H1 (cell line): ENCODE results near the gene DNM2. TPM values are rescaled to one million over a fixed set of nuclear protein-coding genes. Genes with fewer than 3 reads are reported as not detected.
A peak's percentile ranks its signal among the peaks of the same experiment; 100 is the strongest.

Experiments used
- CTCF ChIA-PET: fragments of 300-600 bp; sonication (Branson Sonifier 250); formaldehyde crosslinking; loops from one replicate; lab custom pipeline; 2021; ENCODE audit not compliant: partially characterized antibody; lab: Charles Lee
- POLR2A ChIA-PET: fragments of 300-600 bp; sonication (Branson Sonifier 250); formaldehyde crosslinking; loops from one replicate; lab custom pipeline; 2021; ENCODE audit warnings: inconsistent platforms; ENCODE audit not compliant: partially characterized antibody; lab: Charles Lee
- DNase-seq, 2 experiments: peaks; one replicate each; pipeline versions ENCODE4 v3.0.0 to v3.0.0-alpha.2; 2010 to 2022; ENCODE audit warnings: low spot score in 2 of 2, low read depth in 1 of 2, mixed read lengths in 1 of 2
- FAIRE-seq: peaks from 2 replicates; lab custom pipeline; 2011; peaks lifted over from hg19 to GRCh38; lab: Jason Lieb, UNC
- H2AFZ ChIP-seq: 2 replicates; pipeline ENCODE4 v1.8.1; 2012; ENCODE audit warnings: low read length, inconsistent platforms
- H2AK5ac ChIP-seq: 2 replicates; pipeline ENCODE4 v1.6.1; 2013; ENCODE audit warnings: low read depth, low read length
- H2BK120ac ChIP-seq: replicated peaks from 2 replicates; pipeline ENCODE3; 2013; ENCODE audit warnings: low read depth, low read length, inconsistent platforms
- H2BK12ac ChIP-seq: 2 replicates; pipeline ENCODE4 v1.6.1; 2013; ENCODE audit warnings: low read depth, low read length
- H2BK15ac ChIP-seq: 2 replicates; pipeline ENCODE4 v1.6.1; 2013; ENCODE audit warnings: low read length
- H2BK20ac ChIP-seq: 2 replicates; pipeline ENCODE4 v1.6.1; 2013; ENCODE audit warnings: low read length
- H2BK5ac ChIP-seq: 2 replicates; pipeline ENCODE4 v1.6.1; 2013; ENCODE audit warnings: low read depth, low read length
- H3K14ac ChIP-seq: 2 replicates; pipeline ENCODE4 v1.6.1; 2013; ENCODE audit warnings: inconsistent platforms; ENCODE audit not compliant: insufficient read length
- H3K18ac ChIP-seq: 2 replicates; pipeline ENCODE4 v1.6.1; 2013; ENCODE audit warnings: low read length; ENCODE audit errors: extremely low read depth
- H3K23ac ChIP-seq: 2 replicates; pipeline ENCODE4 v1.6.1; 2013; ENCODE audit warnings: inconsistent platforms; ENCODE audit not compliant: insufficient read length
- H3K23me2 ChIP-seq: 2 replicates; pipeline ENCODE4 v1.6.1; 2013; ENCODE audit warnings: low read depth, low read length
- H3K27ac ChIP-seq: 2 replicates; pipeline ENCODE4 v1.6.1; 2011; ENCODE audit warnings: low read depth, low read length, inconsistent platforms
- H3K27me3 ChIP-seq, 4 experiments: replicated peaks in 1 of 4; 1 replicate in 1 of 4; 2 replicates in 3 of 4; pipeline versions ENCODE4 v1.6.1 to v1.8.1; 2011 to 2013; ENCODE audit warnings: low read length in 3 of 4, mild to moderate bottlenecking in 3 of 4, inconsistent platforms in 2 of 4, mixed read lengths in 2 of 4, moderate library complexity in 1 of 4; ENCODE audit not compliant: control insufficient read depth in 3 of 4, insufficient read depth in 3 of 4; ENCODE audit errors: extremely low read depth in 1 of 4
- H3K36me3 ChIP-seq, 4 experiments: 2 replicates each; pipeline versions ENCODE4 v1.6.1 to v1.8.1; 2011 to 2013; ENCODE audit warnings: mild to moderate bottlenecking in 4 of 4, low read length in 3 of 4, moderate library complexity in 2 of 4, control low read depth in 1 of 4, inconsistent platforms in 1 of 4; ENCODE audit not compliant: insufficient read depth in 4 of 4, control insufficient read depth in 2 of 4
- H3K4ac ChIP-seq: replicated peaks from 2 replicates; pipeline ENCODE3; 2013; ENCODE audit warnings: low read length, low read depth, mixed read lengths, inconsistent platforms; ENCODE audit not compliant: insufficient read length
- H3K4me1 ChIP-seq, 4 experiments: replicated peaks in 1 of 4; 1 replicate in 1 of 4; 2 replicates in 3 of 4; pipeline versions ENCODE4 v1.6.1 to v1.8.1; 2011 to 2013; ENCODE audit warnings: low read length in 3 of 4, inconsistent platforms in 2 of 4, mixed read lengths in 1 of 4; ENCODE audit not compliant: insufficient read depth in 4 of 4, control insufficient read depth in 3 of 4
- H3K4me2 ChIP-seq, 2 experiments: 2 replicates each; pipeline versions ENCODE4 v1.6.1 to v1.8.1; 2011 to 2013; ENCODE audit warnings: low read depth in 2 of 2, low read length in 2 of 2, control low read depth in 1 of 2, inconsistent platforms in 1 of 2, mild to moderate bottlenecking in 1 of 2; ENCODE audit not compliant: insufficient read depth in 1 of 2
- H3K4me3 ChIP-seq, 4 experiments: fragments of 200-600, 300-600 bp in 1 of 4; sonication (generic), shearing (Covaris generic), sonication (Bioruptor Twin) in 1 of 4; 2 replicates each; pipeline versions ENCODE4 v1.5.1 to v1.8.1; 2011 to 2016; ENCODE audit warnings: low read length in 4 of 4, low read depth in 3 of 4, control low read depth in 2 of 4, inconsistent platforms in 2 of 4, mild to moderate bottlenecking in 2 of 4, mixed read lengths in 1 of 4, moderate library complexity in 1 of 4; ENCODE audit not compliant: insufficient read depth in 2 of 4; ENCODE audit errors: extremely low read depth in 1 of 4
- H3K56ac ChIP-seq: replicated peaks from 2 replicates; pipeline ENCODE3; 2013; ENCODE audit warnings: low read depth, mild to moderate bottlenecking, mixed read lengths, low read length, inconsistent platforms; ENCODE audit not compliant: insufficient read length
- H3K79me1 ChIP-seq: 2 replicates; pipeline ENCODE4 v1.6.1; 2013; ENCODE audit warnings: low read depth, low read length, control low read depth
- H3K79me2 ChIP-seq, 2 experiments: 2 replicates each; pipeline versions ENCODE4 v1.6.1 to v1.8.1; 2012 to 2013; ENCODE audit warnings: low read length in 2 of 2, mild to moderate bottlenecking in 2 of 2, inconsistent platforms in 1 of 2; ENCODE audit not compliant: insufficient read depth in 2 of 2, control insufficient read depth in 1 of 2
- H3K9ac ChIP-seq, 4 experiments: replicated peaks in 1 of 4; 1 replicate in 1 of 4; 2 replicates in 3 of 4; pipeline versions ENCODE4 v1.6.1 to v1.8.1; 2011 to 2013; ENCODE audit warnings: low read depth in 3 of 4, low read length in 3 of 4, control low read depth in 2 of 4, mild to moderate bottlenecking in 2 of 4, moderate library complexity in 2 of 4, inconsistent platforms in 1 of 4; ENCODE audit errors: extremely low read depth in 1 of 4
- H3K9me3 ChIP-seq, 2 experiments: 2 replicates each; pipeline versions ENCODE4 v1.6.1 to v1.8.1; 2012 to 2013; ENCODE audit warnings: mild to moderate bottlenecking in 2 of 2, moderate library complexity in 2 of 2, control low read depth in 1 of 2, inconsistent platforms in 1 of 2, low read depth in 1 of 2, low read length in 1 of 2, mixed read lengths in 1 of 2; ENCODE audit not compliant: insufficient read depth in 2 of 2
- H4K20me1 ChIP-seq, 2 experiments: replicated peaks in 1 of 2; 2 replicates each; pipeline versions ENCODE3 to v1.8.1; 2011 to 2013; ENCODE audit warnings: inconsistent platforms in 2 of 2, low read length in 2 of 2, mild to moderate bottlenecking in 1 of 2; ENCODE audit not compliant: insufficient read depth in 2 of 2, control insufficient read depth in 1 of 2
- H4K5ac ChIP-seq: 2 replicates; pipeline ENCODE4 v1.6.1; 2013; ENCODE audit warnings: low read length, low read depth, mixed read lengths, inconsistent platforms; ENCODE audit not compliant: insufficient read length
- H4K8ac ChIP-seq: 2 replicates; pipeline ENCODE4 v1.8.0; 2013; ENCODE audit warnings: mild to moderate bottlenecking, moderate library complexity, low read length, inconsistent platforms; ENCODE audit not compliant: insufficient read depth; ENCODE audit errors: extremely low read depth
- H4K91ac ChIP-seq: replicated peaks from 2 replicates; pipeline ENCODE3; 2013; ENCODE audit warnings: low read length, mixed read lengths, inconsistent platforms; ENCODE audit not compliant: insufficient read length
- CHD2 ChIP-seq: IDR thresholded peaks from 2 replicates; pipeline ENCODE4 v1.6.1; 2012; ENCODE audit warnings: low read length, improper control_type of control experiment
- NRF1 ChIP-seq: IDR thresholded peaks from 2 replicates; pipeline ENCODE4 v1.6.1; 2011; ENCODE audit warnings: mild to moderate bottlenecking, low read depth, low read length, improper control_type of control experiment
- ZNF274 ChIP-seq: IDR thresholded peaks from 2 replicates; pipeline ENCODE4 v1.7.0; 2012; ENCODE audit warnings: low read length, borderline replicate concordance; ENCODE audit errors: extremely low read depth
- WGBS, 2 experiments: shearing (Covaris generic) in 1 of 2; methylation state at CpG; one replicate each; pipeline versions ENCODE4 v1.1.6 to v1.1.7; 2013 to 2015; ENCODE audit warnings: low lambda C conversion rate in 2 of 2, mixed read lengths in 2 of 2, inconsistent platforms in 1 of 2, low coverage in 1 of 2, missing lambda C conversion rate in 1 of 2; ENCODE audit not compliant: insufficient replicate concordance in 2 of 2, insufficient coverage in 1 of 2, insufficient read length in 1 of 2; ENCODE audit errors: extremely low coverage in 1 of 2, missing lambda C conversion rate in 1 of 2; 5-methylcytosine and 5-hydroxymethylcytosine counted together
- polyA plus RNA-seq, 7 experiments: library from polyadenylated mRNA; depleted of rRNA in 3 of 7; stranded (reverse) in 5 of 7; unstranded in 2 of 7; fragments of >200 nt in 5 of 7; fragments of 200-250 nt in 2 of 7; gene quantifications; 1 replicate in 5 of 7; 2 replicates in 1 of 7; 4 replicates in 1 of 7; pipeline versions ENCODE4 v1.2.1 to v1.2.3, GENCODE V29; 2011 to 2013; ENCODE audit warnings: missing spikeins in 2 of 7, mixed read lengths in 2 of 7
- total RNA-seq: library from RNA; stranded (reverse); fragmentation: NEBNext Ultra II Directional; extraction: Animal tissue kit (Norgen Biotek cat#: 25700); gene quantifications from 2 replicates; pipeline ENCODE4 v1.2.1, GENCODE V29; 2021
- TF ChIP-seq, protein P1 (sequence below): IDR thresholded peaks from 2 replicates; pipeline ENCODE4 v1.6.1; 2012; ENCODE audit warnings: low read length, inconsistent platforms

DNM2 gene
- total and polyA plus RNA-seq, 2 of the 8 experiments (the other 6 are each of a cell fraction or from before 2014, with no cell fraction given): 61.9 to 120 TPM

DNA sequence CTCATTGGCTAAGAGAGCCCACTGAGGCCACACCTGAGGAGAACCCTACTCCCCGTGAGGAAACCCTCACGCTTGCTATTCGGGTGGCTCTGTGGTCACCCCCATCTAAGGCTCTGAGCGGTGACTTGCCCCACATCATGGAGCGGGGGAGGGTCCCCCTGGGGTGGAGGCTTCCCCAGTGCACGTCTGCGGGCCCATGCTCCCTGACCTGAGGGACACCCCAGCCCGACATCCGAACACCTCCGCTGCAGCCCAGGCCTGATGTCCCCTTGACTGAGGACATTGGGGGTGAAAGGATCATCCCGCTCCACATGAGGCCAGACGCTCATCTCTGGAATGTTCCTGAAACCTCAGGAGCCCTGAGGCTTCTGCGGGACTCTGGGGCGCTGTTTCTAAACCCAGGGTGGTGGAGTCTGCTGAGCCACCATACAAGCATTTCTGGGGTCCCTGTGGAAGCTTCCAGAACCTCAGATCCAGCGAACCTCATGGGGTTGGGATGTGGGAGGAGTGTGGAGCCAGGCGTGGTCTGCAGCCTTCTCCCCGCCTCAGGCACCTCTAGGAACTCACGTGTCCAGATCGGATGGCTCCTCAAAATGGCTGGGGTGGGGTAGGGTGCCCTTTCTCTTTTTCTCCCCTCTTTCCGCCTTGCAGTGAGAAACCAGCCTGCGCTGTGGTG, 98.2 kb downstream of the DNM2 start:
- Histone ChIP-seq H3K23ac (no peak overlapping the region), H3K9me3 (no peaks in the 10 kb centered on the region), H2BK20ac (no peak overlapping the region), H3K4ac (no peak overlapping the region), H2AK5ac (no peak overlapping the region), H3K4me3 (no peak overlapping the region), H3K23me2 (no peaks in the 10 kb centered on the region), H3K36me3 (peaks cover 3 to 8% (median 7%) of the 10 kb centered on the region in 4 experiments; a peak in 5 of 8 replicates), H4K91ac (no peak overlapping the region), H3K18ac (no peak overlapping the region), H3K14ac (no peak overlapping the region), H3K27ac (no peak overlapping the region; the same call in 1 of the 2 replicates), H3K79me2 (no peaks in the 10 kb centered on the region), H2BK5ac (no peak overlapping the region; the same call in 1 of the 2 replicates), H2BK15ac (no peak overlapping the region), H4K20me1 (peaks cover 1 to 8% of the 10 kb centered on the region in 2 experiments), H2BK120ac (no peak overlapping the region), H3K56ac (no peak overlapping the region), H2AFZ (no peak overlapping the region), H3K9ac (no peak overlapping the region), H3K4me2 (no peak overlapping the region), H3K4me1 (no peaks in the 10 kb centered on the region; a peak in 1 of 7 replicates), H3K27me3 (no peaks in the 10 kb centered on the region), H3K79me1 (no peaks in the 10 kb centered on the region), H2BK12ac (no peak overlapping the region), H4K8ac (peak overlapping the region; percentile 14; the same call in 1 of the 2 replicates), H4K5ac (no peak overlapping the region)
- no peak for DNase-seq
- ChIA-PET POLR2A (no interaction called here), CTCF (no interaction called here)
- no peak for FAIRE-seq
- TF ChIP-seq ZNF274 (no peak), CHD2 (no peak), NRF1 (no peak)
- TF ChIP-seq, protein P1, sequence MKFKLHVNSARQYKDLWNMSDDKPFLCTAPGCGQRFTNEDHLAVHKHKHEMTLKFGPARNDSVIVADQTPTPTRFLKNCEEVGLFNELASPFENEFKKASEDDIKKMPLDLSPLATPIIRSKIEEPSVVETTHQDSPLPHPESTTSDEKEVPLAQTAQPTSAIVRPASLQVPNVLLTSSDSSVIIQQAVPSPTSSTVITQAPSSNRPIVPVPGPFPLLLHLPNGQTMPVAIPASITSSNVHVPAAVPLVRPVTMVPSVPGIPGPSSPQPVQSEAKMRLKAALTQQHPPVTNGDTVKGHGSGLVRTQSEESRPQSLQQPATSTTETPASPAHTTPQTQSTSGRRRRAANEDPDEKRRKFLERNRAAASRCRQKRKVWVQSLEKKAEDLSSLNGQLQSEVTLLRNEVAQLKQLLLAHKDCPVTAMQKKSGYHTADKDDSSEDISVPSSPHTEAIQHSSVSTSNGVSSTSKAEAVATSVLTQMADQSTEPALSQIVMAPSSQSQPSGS: no peak
- 96% methylated on average over 20 of the region's 21 CpGs; no CpG with 5 or more reads in 1 of the 2 experiments for WGBS, 2 experiments
